ENCODE results near the gene SMIM45.

- TF ChIP-seq NBN (IDR thresholded peaks at IDR 0.05) = no peak
- no peak for TF ChIP-seq POLR2A (IDR thresholded peaks at IDR 0.05; ENCODE audit: low read depth, low read length)
- no peak for TF ChIP-seq CHD2 (IDR thresholded peaks at IDR 0.05; ENCODE audit: borderline replicate concordance, low read depth, low read length)
- no peak for TF ChIP-seq TARDBP (IDR thresholded peaks at IDR 0.05; ENCODE audit: borderline replicate concordance)
- TF ChIP-seq MYC (IDR thresholded peaks at IDR 0.05; ENCODE audit: insufficient read depth, insufficient read length, insufficient replicate concordance, low read length, severe bottlenecking) = no peak
- TF ChIP-seq ATF7 (IDR thresholded peaks at IDR 0.05; ENCODE audit: low read depth) = no peak
- TF ChIP-seq CTCF (IDR thresholded peaks at IDR 0.05 in 2 of 3, conservative IDR thresholded peaks at IDR 0.05 in 1 of 3; ENCODE audit: control insufficient read depth in 2 of 3, extremely low read depth in 1 of 3, insufficient read depth in 1 of 3, low read depth in 3 of 3, low read length in 3 of 3) = no peak
- TF ChIP-seq POLR2AphosphoS5 (IDR thresholded peaks at IDR 0.05; ENCODE audit: low read length) = peak; percentile 11; the same call in 1 of the 2 replicates
- no peak for TF ChIP-seq SIN3A (IDR thresholded peaks at IDR 0.05; ENCODE audit: low read depth, low read length)
- TF ChIP-seq ZNF274 (IDR thresholded peaks at IDR 0.05; ENCODE audit: insufficient read depth, insufficient read length) = no peak
- no peak for TF ChIP-seq RAD21 (IDR thresholded peaks at IDR 0.05; ENCODE audit: insufficient read depth, low read depth, low read length)
- no peak for TF ChIP-seq FOS (IDR thresholded peaks at IDR 0.05; ENCODE audit: borderline replicate concordance, extremely low read depth, insufficient read length)
Observed at GRCh38 chr22:41916745-41917358, 35.1 kb upstream of the SMIM45 start.
